Measurements from ENCODE around the gene ATRNL1.

Gene ATRNL1, protein sequence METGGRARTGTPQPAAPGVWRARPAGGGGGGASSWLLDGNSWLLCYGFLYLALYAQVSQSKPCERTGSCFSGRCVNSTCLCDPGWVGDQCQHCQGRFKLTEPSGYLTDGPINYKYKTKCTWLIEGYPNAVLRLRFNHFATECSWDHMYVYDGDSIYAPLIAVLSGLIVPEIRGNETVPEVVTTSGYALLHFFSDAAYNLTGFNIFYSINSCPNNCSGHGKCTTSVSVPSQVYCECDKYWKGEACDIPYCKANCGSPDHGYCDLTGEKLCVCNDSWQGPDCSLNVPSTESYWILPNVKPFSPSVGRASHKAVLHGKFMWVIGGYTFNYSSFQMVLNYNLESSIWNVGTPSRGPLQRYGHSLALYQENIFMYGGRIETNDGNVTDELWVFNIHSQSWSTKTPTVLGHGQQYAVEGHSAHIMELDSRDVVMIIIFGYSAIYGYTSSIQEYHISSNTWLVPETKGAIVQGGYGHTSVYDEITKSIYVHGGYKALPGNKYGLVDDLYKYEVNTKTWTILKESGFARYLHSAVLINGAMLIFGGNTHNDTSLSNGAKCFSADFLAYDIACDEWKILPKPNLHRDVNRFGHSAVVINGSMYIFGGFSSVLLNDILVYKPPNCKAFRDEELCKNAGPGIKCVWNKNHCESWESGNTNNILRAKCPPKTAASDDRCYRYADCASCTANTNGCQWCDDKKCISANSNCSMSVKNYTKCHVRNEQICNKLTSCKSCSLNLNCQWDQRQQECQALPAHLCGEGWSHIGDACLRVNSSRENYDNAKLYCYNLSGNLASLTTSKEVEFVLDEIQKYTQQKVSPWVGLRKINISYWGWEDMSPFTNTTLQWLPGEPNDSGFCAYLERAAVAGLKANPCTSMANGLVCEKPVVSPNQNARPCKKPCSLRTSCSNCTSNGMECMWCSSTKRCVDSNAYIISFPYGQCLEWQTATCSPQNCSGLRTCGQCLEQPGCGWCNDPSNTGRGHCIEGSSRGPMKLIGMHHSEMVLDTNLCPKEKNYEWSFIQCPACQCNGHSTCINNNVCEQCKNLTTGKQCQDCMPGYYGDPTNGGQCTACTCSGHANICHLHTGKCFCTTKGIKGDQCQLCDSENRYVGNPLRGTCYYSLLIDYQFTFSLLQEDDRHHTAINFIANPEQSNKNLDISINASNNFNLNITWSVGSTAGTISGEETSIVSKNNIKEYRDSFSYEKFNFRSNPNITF (N-terminal part only)

DNA sequence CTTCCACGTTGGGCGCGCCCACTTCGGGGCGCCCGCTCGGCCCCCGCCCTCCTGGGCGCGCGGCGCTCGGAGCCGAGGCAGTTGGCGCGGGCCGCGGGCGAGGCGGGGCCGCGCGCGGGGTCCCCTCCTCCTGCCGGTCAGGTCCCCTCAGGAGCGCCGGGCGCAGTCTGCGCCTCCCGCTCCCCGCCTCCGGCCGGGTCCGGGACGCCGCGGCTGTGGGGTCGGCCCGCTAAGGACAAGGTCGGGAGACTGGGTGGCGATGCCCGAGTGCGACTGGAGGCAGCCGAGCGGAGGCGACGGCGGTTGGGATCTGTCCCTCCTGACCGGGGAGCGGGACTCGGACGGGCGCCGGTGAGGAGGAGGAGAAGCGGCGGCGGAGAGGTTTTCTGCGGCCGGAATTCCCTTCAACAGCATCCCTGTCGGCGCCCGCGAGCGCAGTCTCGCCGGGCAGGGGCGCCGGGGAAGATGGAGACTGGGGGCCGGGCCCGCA lies at the start of gene ATRNL1:
TSS of gene ATRNL1 (plus strand) at position 80 of the 490 bp plus-strand sequence. CDS start at position 466, 386 bp downstream.
- peak in 1 of 2 experiments; percentile 9 for DNase-seq (ENCODE audit: low read depth in 2 of 2)

DNA sequence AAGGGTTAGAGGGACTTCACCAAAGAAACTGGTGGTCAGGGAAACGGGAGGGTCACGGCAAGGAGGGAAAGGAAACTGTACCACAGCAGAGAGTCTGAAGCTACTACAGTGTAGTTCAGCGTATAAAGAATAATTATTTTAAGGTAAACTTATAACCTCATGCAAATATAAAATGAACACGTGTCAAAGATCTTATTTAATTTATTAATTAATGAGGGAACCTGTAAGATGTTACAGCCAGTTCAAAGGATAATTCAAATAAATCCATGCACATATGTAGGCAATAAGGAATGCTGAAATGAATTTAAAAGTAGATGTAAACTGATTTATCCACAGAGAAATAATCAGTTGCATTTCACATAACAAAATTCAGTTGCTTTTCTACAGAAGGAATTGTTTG lies 49.4 kb upstream of the ATRNL1 start:
- DNase-seq (ENCODE audit: low read depth in 2 of 2) = no peak

GRCh38 chr10:115044891-115045290 lies 48.3 kb upstream of the ATRNL1 start:
- DNase-seq (ENCODE audit: low read depth in 2 of 2) = no peak

DNA sequence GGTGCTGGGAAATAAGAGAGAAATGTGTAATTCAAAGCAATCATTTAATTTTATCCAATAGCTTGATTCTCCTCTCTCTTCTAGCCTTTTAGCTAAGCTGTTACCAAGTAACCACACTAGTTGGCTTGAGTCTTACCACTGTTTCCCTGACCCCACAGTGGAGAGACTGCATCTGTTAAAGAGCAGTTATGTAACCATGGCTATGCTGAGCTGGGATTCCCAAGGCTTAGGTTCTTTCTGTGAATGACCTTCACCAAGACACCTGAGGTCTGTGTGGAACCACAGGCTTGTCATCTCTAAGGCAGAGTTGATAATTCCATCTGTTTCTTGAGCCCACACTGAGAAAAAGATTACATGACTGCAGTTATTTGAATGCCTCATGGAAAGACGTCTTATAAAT lies 47.7 kb upstream of the ATRNL1 start:
- DNase-seq (ENCODE audit: low read depth in 2 of 2) = no peak

DNA sequence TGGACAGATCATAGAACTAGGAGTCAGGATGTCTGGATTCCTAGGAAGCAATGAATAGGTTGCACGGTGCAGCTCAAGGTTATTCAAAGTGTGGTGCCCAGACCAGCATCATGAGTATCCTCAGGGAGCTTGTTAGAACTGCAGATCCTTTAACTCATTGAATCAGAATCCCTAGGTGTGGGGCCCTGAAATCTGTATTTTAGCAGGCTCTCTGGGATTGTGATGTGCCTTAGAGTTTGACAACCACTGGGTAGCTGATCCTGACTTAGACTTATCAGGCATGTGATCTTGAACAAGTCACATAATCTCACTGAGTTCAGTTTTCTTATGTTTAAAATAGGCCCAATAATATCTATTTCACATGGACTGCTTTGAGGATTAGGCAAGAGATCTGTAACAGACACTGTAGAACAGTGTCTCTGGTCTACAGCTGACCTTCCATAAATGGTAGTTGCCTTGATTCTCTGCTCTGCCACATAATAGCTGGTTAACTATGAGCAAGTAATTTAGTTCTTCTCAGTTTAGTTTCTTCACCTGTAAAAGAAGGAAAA lies 46.4 kb upstream of the ATRNL1 start:
- no peak for DNase-seq (ENCODE audit: low read depth in 2 of 2)

DNA sequence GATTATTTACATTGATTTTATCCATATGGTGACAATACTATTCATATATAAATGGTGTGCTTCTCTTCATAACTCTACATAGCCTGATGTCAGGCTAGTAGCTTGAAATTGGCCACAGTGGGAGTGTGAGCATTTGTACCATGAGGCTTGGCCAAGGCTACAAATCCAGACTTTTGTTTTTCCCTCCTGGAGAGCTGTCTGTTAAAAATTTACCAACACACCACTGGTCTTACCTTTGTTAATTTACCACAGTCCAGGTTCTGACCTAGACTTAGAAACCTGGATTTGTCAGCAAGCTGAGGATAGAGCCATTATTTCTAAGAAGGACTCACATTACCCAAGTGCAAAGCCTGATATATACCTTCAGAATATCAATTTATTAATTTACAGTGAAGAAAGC lies 45.5 kb upstream of the ATRNL1 start:
- no peak for DNase-seq (ENCODE audit: low read depth in 2 of 2)

- DNase-seq (ENCODE audit: low read depth in 2 of 2) = no peak
Observed at GRCh38 chr10:115049318-115049717, 43.8 kb upstream of the ATRNL1 start.

DNA sequence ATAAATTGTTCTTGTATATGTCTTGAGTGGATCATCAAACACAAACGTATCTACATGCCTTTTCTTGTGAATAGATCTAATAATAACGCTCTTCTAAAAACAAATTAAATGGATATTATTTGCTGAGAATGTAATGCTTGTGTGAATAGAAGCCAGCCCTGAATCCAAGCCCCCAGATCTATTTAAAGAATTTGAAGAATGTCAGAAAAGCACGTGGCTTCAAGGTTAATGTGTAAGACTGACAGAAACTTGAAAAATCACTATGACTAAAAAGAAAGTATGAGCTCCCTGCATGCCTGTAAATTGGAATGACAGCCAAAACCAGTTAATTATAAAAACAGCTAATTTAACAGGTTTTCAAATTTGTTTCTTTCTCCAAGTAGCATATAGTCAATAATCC lies 43.2 kb upstream of the ATRNL1 start:
- DNase-seq (ENCODE audit: low read depth in 2 of 2) = peak; percentile 36 to 43

- no peak for DNase-seq (ENCODE audit: low read depth in 2 of 2)
Observed at GRCh38 chr10:115050375-115051010, 42.7 kb upstream of the ATRNL1 start.

GRCh38 chr10:115051216-115051615 lies 41.9 kb upstream of the ATRNL1 start:
- DNase-seq (ENCODE audit: low read depth in 2 of 2) = no peak

DNA sequence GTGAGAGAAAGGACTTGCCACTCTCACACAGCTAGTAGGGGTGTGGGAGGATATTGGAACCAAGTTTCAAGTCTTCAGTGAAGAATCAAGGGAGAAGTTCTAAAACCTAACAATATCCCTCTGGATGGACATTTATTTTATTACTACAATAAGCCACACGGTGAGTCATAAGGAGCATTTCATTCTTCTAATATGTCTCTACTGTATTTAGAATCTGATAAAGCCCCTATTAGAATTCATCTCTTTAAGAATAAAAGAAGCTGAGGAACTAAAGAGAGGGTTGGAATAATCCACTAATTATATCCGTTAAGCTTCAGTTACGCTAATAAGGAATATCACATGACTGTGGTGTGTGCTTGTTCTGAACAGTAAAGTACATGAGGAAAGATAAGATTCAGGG lies 40.9 kb upstream of the ATRNL1 start:
- DNase-seq (ENCODE audit: low read depth in 2 of 2) = no peak

DNA sequence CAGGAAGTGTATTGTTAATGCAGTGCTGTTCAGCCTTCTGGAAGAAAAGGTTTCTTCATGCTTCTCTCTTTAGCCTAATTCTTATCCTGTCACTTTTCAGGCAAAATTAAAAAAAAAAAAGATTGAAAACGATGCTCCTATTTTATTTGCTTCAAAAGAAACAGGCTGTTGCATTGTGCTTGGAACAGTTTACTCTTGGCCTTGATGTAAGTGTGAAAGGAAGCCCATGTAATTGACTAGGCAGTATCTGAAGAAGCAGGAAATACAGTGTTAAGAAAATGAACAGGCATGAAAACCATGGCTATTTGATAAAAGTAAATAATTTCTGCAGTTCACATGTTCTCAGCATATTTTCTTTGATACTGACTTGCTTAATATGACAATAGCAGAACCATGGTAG lies 40.4 kb upstream of the ATRNL1 start:
- no peak for DNase-seq (ENCODE audit: low read depth in 2 of 2)

GRCh38 chr10:115056186-115056585 lies 37.0 kb upstream of the ATRNL1 start:
- no peak for DNase-seq (ENCODE audit: low read depth in 2 of 2)

GRCh38 chr10:115059301-115059898 lies 33.8 kb upstream of the ATRNL1 start:
- DNase-seq (ENCODE audit: low read depth in 2 of 2) = no peak

GRCh38 chr10:115063701-115064658 lies 29.2 kb upstream of the ATRNL1 start:
- DNase-seq (ENCODE audit: low read depth in 2 of 2) = peak; percentile 58 to 66

- DNase-seq (ENCODE audit: low read depth in 2 of 2) = no peak
Observed at GRCh38 chr10:115065801-115066200, 27.4 kb upstream of the ATRNL1 start.

DNA sequence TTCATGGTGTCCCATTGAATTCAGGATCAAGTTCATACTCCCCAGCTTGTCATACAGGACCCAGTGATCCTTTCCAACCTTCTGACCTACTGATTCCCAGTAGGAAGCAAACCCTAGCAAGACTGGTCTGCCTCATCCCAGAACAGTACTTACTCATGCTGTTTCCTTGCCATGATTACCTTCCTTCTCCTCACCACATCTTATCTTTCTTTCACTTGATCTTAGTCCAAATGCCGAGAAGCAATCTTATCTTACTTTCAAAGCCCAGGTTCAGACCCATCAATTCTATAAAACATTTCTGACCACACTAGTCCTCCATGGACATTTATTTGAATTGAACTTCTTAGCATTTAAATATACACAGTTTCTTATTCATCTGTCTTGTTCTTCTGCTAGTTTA lies 26.6 kb upstream of the ATRNL1 start:
- DNase-seq (ENCODE audit: low read depth in 2 of 2) = no peak

DNA sequence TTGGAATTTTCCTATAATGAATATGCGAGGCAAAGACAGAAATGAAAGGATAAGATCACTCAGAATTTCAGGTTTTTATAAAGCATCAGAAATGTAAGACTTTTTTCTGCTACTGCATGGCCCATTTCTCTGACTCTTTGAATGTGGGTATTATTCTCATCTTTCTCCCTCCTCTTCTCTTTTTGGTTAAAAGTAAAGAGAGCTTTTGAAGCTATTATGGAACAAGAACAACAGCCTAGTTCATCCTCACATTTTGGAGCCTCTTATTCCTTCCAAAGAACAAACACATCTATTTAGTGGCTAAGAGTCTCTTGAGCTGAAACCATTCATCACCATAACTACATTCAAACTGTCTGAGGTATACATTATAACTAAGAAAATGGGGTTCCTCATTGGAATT lies 19.4 kb upstream of the ATRNL1 start:
- DNase-seq (ENCODE audit: low read depth in 2 of 2) = no peak

DNA sequence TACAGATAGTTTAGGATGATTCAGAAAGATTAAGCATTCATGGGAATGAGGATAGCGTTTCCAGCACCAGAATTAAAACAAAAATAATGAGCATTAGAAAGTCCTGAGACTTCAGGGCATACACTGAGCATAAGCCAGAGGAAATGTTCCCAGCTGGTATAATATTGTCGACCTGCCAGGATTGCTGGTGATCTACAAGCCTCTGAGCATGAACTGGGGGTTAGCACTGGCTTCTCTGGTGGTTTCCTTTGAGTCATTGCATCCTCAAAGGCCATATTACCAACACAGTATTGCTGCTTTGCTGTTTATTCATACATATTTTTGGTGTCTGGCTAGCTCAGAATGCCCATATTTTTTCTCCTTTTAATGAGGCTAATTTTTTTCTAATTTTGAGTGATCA lies 10.7 kb upstream of the ATRNL1 start:
- peak in 1 of 2 experiments; percentile 28 for DNase-seq (ENCODE audit: low read depth in 2 of 2)

All from fibroblast of skin of left quadriceps (primary cell).